ENCODE data around the gene MPZL2. TPM values are rescaled to one million over a fixed set of nuclear protein-coding genes. Genes with fewer than 3 reads are reported as not detected.

MPZL2 gene
- total RNA-seq, 2 donors from 2014 or later, result 13.8 to 16.8 TPM

GRCh38 chr11:118282606-118283005 lies 18.5 kb upstream of the MPZL2 start:
- DNase-seq (ENCODE audit: low spot score), result no peak
- no peak for TF ChIP-seq CTCF (IDR thresholded peaks at IDR 0.05)
- no peaks in the 10 kb centered on the region for H3K36me3 ChIP-seq

GRCh38 chr11:118281284-118281683 lies 17.2 kb upstream of the MPZL2 start:
- no peak for TF ChIP-seq CTCF (IDR thresholded peaks at IDR 0.05)
- Histone ChIP-seq H3K4me3 (no peak overlapping the region), H3K9me3 (no peaks in the 10 kb centered on the region), H3K36me3 (no peaks in the 10 kb centered on the region), H3K27ac (no peak overlapping the region), H3K27me3 (no peaks in the 10 kb centered on the region), H3K4me1 (no peaks in the 10 kb centered on the region)
- DNase-seq (ENCODE audit: low spot score), result no peak

More at GRCh38 chr11:118282606-118283005, 18.5 kb upstream of the MPZL2 start:
- Histone ChIP-seq H3K4me3 (no peak overlapping the region), H3K27ac (no peak overlapping the region), H3K4me1 (no peaks in the 10 kb centered on the region), H3K9me3 (no peaks in the 10 kb centered on the region), H3K27me3 (no peaks in the 10 kb centered on the region)

- no peaks in the 10 kb centered on the region for H3K4me1 ChIP-seq
- no peak for DNase-seq (ENCODE audit: low spot score)
- no peak for TF ChIP-seq CTCF (IDR thresholded peaks at IDR 0.05)
- H3K27ac ChIP-seq, result peak overlapping the region in 1 of 2 donors; percentile 56
- no peaks in the 10 kb centered on the region for H3K9me3 ChIP-seq
- no peaks in the 10 kb centered on the region for H3K27me3 ChIP-seq
- no peaks in the 10 kb centered on the region for H3K36me3 ChIP-seq
- H3K4me3 ChIP-seq, result no peak overlapping the region
Measured at GRCh38 chr11:118277312-118277711, 13.2 kb upstream of the MPZL2 start.

- Histone ChIP-seq H3K27ac (no peak overlapping the region), H3K4me3 (no peak overlapping the region), H3K27me3 (no peaks in the 10 kb centered on the region), H3K36me3 (no peaks in the 10 kb centered on the region), H3K4me1 (no peaks in the 10 kb centered on the region), H3K9me3 (no peaks in the 10 kb centered on the region)
- no peak for DNase-seq (ENCODE audit: low spot score)
- TF ChIP-seq CTCF (IDR thresholded peaks at IDR 0.05), result no peak
Measured at GRCh38 chr11:118276422-118276821, 12.3 kb upstream of the MPZL2 start.

GRCh38 chr11:118275176-118275575 lies 11.1 kb upstream of the MPZL2 start:
- no peak for DNase-seq (ENCODE audit: low spot score)
- no peaks in the 10 kb centered on the region for H3K9me3 ChIP-seq
- H3K27ac ChIP-seq, result peak overlapping the region in 1 of 2 donors; percentile 56
- no peaks in the 10 kb centered on the region for H3K27me3 ChIP-seq
- TF ChIP-seq CTCF (IDR thresholded peaks at IDR 0.05), result no peak
- H3K4me1 ChIP-seq, result no peaks in the 10 kb centered on the region
- no peak overlapping the region for H3K4me3 ChIP-seq
- H3K36me3 ChIP-seq, result no peaks in the 10 kb centered on the region

- no peak for DNase-seq (ENCODE audit: low spot score)
- H3K4me3 ChIP-seq, result no peak overlapping the region
- no peak for TF ChIP-seq CTCF (IDR thresholded peaks at IDR 0.05)
- H3K4me1 ChIP-seq, result no peaks in the 10 kb centered on the region
- no peaks in the 10 kb centered on the region for H3K27me3 ChIP-seq
- H3K9me3 ChIP-seq, result no peaks in the 10 kb centered on the region
- no peaks in the 10 kb centered on the region for H3K36me3 ChIP-seq
- no peak overlapping the region for H3K27ac ChIP-seq
Measured at GRCh38 chr11:118274186-118274585, 10.1 kb upstream of the MPZL2 start.

Measured in right atrium auricular region (tissue), 2 donors.